Brain microvascular endothelial cell (primary cell): ENCODE results near the gene ADARB2.

Experiments
- DNase-seq: peaks from one replicate; pipeline ENCODE4 v3.0.0-alpha.2; 2020
- H3K27ac ChIP-seq: fragments of 250-450 bp; sonication (Bioruptor Pico); 2 replicates; pipeline ENCODE4 v1.5.1; 2020; ENCODE audit warnings: mild to moderate bottlenecking, moderate library complexity
- H3K27me3 ChIP-seq: fragments of 250-450 bp; sonication (Bioruptor Pico); replicated peaks from 2 replicates; pipeline ENCODE4 v1.5.1; 2020; ENCODE audit warnings: mild to moderate bottlenecking
- H3K36me3 ChIP-seq: fragments of 250-450 bp; sonication (Bioruptor Pico); replicated peaks from 2 replicates; pipeline ENCODE4 v1.5.1; 2020; ENCODE audit warnings: mild to moderate bottlenecking
- H3K4me3 ChIP-seq: 2 replicates; pipeline ENCODE4 v1.5.1; 2011; ENCODE audit warnings: low read depth, mild to moderate bottlenecking, control low read depth, low read length, moderate library complexity
- in situ Hi-C: cut with HindIII; loops from 2 replicates; pipeline ENCODE4 v1.10.0; 2017; ENCODE audit warnings: low sequenced_read_pairs, low pct_ligation_motif_present
- TF ChIP-seq, protein P1 (sequence below): IDR thresholded peaks from 2 replicates; pipeline ENCODE4 v1.5.1; 2011; ENCODE audit warnings: low read depth, mild to moderate bottlenecking, moderate library complexity, low read length, control low read depth, inconsistent platforms; ENCODE audit errors: missing control alignments

Gene ADARB2

DNA sequence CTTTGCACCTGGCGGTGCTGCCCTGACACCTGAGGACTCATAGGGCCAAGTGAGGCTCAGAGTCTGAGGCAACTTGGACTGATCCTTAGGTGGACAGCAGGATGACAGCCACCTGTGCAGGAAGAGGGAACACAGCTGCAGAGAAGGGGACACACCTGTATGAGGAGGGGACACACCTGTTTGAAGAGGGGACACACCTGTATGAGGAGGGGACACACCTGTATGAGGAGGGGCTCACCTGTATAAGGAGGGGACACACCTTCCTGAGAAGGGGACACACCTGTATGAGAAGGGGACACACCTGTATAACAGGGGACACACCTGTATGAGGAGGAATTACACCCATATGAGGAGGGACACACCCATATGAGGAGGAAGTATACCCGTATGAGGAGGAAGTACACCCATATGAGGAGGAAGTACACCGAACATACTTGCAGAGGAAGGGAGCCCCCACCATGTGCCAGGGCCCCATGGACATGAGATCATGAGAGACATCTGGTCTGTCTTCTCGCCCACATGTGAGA is 285.9 kb downstream of the ADARB2 start:
- H3K27ac ChIP-seq: no peak overlapping the region
- no peak for DNase-seq
- H3K27me3 ChIP-seq: no peaks in the 10 kb centered on the region
- H3K36me3 ChIP-seq: no peaks in the 10 kb centered on the region
- H3K4me3 ChIP-seq: no peak overlapping the region
- TF ChIP-seq, protein P1, sequence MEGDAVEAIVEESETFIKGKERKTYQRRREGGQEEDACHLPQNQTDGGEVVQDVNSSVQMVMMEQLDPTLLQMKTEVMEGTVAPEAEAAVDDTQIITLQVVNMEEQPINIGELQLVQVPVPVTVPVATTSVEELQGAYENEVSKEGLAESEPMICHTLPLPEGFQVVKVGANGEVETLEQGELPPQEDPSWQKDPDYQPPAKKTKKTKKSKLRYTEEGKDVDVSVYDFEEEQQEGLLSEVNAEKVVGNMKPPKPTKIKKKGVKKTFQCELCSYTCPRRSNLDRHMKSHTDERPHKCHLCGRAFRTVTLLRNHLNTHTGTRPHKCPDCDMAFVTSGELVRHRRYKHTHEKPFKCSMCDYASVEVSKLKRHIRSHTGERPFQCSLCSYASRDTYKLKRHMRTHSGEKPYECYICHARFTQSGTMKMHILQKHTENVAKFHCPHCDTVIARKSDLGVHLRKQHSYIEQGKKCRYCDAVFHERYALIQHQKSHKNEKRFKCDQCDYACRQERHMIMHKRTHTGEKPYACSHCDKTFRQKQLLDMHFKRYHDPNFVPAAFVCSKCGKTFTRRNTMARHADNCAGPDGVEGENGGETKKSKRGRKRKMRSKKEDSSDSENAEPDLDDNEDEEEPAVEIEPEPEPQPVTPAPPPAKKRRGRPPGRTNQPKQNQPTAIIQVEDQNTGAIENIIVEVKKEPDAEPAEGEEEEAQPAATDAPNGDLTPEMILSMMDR: no peak
- in situ Hi-C loops: no loop called here

DNA sequence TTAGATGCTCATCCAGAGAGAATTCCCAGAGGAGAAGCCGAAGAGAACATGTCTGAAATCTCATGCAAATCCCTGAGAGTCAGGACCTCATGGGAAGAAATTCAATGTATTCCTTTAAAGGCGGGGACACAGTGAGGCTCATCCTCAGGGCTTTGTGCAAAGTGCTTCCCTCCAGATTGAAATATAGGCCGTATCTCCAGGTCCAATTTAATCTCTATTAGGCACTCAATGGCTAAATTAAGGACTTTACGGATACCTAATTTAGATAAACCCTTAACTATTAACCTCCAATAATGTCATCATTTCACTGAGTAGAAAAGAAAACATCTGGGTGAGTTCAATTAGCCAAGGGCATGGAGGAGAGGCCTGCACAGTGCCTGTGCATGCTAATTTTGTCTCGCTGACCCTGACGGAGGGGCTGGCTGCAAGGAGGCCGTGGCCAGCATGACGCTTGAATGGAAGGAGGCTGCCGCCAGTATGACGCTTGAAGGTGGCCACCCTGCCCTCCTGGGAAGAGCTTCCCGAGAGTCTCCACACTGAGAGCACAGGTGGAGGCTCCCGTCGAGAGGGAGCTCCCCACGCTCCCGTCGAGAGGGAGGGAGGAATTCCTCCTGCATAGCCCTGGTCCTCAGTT is 287.6 kb downstream of the ADARB2 start:
- TF ChIP-seq, protein P1: no peak
- in situ Hi-C loops: no loop called here
- H3K27me3 ChIP-seq: no peaks in the 10 kb centered on the region
- H3K4me3 ChIP-seq: no peak overlapping the region
- DNase-seq: no peak
- no peak overlapping the region for H3K27ac ChIP-seq
- H3K36me3 ChIP-seq: no peaks in the 10 kb centered on the region

DNA sequence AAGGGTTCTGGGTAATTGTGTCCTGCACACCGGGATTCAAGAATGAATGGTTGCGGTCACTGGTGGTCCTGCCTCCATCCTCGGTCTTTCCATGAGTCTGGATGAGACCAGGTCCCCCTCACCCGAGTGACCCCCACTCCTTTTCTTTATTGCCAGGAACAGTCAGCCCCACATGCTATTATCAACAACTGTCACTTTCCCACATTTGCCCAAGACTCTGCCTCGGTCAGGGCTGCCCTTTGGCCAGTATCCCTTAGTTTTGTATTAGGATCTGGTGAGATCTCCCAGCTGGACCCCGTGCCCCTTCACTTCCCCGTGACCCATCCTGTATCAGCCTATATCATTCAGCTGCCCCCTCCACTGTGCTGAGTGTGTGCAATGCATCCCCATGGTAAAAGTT is 288.3 kb downstream of the ADARB2 start:
- in situ Hi-C loops: no loop called here
- Histone ChIP-seq H3K4me3 (no peak overlapping the region), H3K27ac (no peak overlapping the region), H3K36me3 (no peaks in the 10 kb centered on the region), H3K27me3 (no peaks in the 10 kb centered on the region)
- DNase-seq: no peak
- TF ChIP-seq, protein P1: no peak

DNA sequence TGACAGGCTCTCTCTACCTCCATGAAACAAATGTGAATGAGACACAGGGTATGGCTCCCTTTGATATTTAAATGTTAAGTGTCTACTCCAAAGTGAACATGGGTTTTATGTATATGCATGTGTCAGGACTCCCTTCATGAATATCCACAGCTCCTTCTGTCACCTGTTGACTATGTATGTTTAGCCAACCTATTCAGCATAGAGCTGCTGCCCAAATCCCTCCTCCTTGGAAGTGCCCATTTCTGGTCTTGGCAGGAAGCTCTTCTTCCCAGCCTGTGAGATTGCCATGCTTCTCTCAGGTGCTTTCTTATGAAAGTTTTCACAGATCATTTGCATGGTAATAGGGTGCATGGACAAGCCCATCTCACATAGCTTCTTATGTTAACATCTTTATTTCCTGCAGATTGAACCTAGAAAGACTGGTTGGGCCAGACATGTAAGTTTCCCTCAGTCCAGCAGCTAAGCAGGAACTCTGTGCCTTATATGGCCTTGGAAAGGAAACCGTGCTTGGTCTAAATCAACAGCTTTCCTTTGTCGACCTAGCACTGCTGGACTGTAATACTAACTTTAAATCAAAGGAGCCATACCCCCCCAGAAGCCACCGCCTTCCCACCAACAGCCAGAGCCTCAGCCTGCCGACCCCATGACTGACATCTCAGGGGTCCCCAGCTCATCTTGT is 288.9 kb downstream of the ADARB2 start:
- H3K4me3 ChIP-seq: no peak overlapping the region
- H3K27ac ChIP-seq: no peak overlapping the region
- H3K36me3 ChIP-seq: no peaks in the 10 kb centered on the region
- no peak for DNase-seq
- in situ Hi-C loops: no loop called here
- H3K27me3 ChIP-seq: no peaks in the 10 kb centered on the region
- TF ChIP-seq, protein P1: no peak

DNA sequence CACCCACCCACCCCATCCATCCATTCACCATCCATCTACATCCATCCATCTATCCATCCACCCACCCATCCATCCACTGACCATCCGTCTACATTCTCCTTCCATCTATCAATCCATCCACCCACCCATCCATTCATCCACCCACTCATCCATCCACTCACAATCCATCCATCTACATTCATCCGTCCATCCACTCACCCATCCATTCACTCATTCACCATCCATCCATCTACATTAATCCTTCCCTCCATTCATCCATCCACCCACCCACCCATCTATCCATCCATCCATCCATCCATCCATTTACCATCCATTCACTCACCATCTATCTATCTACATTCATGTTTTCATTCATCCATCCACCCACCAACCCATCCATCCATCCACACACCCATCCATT is 292.5 kb downstream of the ADARB2 start:
- TF ChIP-seq, protein P1: no peak
- no peaks in the 10 kb centered on the region for H3K27me3 ChIP-seq
- no peak for DNase-seq
- no peak overlapping the region for H3K4me3 ChIP-seq
- no peak overlapping the region for H3K27ac ChIP-seq
- no peaks in the 10 kb centered on the region for H3K36me3 ChIP-seq
- in situ Hi-C loops: no loop called here

DNA sequence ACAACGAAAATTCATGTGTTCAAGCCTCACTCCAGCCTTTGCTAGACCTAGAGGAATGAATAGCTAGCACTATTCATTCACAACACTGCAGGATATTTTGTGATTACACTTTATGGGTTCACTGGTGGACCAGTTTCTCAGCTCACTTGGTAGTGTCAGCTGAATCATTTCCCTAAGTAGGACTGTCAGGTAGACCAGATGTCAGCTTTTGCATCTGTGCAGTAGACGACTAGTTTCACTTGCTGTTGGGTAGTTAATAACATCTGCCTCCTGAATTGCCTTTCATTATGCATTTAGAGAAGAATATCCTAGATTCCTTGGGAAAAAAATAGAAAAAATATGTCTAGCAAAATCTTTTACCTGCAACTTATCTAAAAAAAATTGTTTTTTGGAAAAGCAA is 296.4 kb downstream of the ADARB2 start:
- DNase-seq: no peak
- Histone ChIP-seq H3K27me3 (no peaks in the 10 kb centered on the region), H3K4me3 (no peak overlapping the region), H3K36me3 (no peaks in the 10 kb centered on the region), H3K27ac (no peak overlapping the region)
- TF ChIP-seq, protein P1: no peak
- in situ Hi-C loops: no loop called here
